Sigmoid colon (tissue), 7 donors: ENCODE data around the gene DCC. TPM values are rescaled to one million over a fixed set of nuclear protein-coding genes. Genes with fewer than 3 reads are reported as not detected.

Source experiments
- DNase-seq: peaks from one replicate; pipeline ENCODE4 v3.0.0-alpha.2; 2019
- H3K27ac ChIP-seq, 4 donors: fragments of 200-600 bp; sonication (generic); one replicate each; pipeline ENCODE4 v1.5.1; 2016 to 2019; ENCODE audit warnings: mild to moderate bottlenecking in 1 of 4
- H3K27me3 ChIP-seq, 3 donors: fragments of 200-600 bp; sonication (generic); one replicate each; pipeline ENCODE4 v1.5.1; 2019; ENCODE audit warnings: mild to moderate bottlenecking in 1 of 3
- H3K36me3 ChIP-seq, 4 donors: fragments of 200-600 bp; sonication (generic); one replicate each; pipeline ENCODE4 v1.5.1; 2016 to 2019
- H3K4me1 ChIP-seq, 4 donors: fragments of 200-600 bp; sonication (generic); one replicate each; pipeline ENCODE4 v1.5.1; 2017 to 2019
- H3K4me3 ChIP-seq, 4 donors: fragments of 200-600 bp; sonication (generic); one replicate each; pipeline ENCODE4 v1.5.1; 2017 to 2019; ENCODE audit warnings: mild to moderate bottlenecking in 2 of 4, moderate library complexity in 1 of 4
- H3K9me3 ChIP-seq, 4 donors: fragments of 200-600 bp in 3 of 4; sonication (generic) in 3 of 4; one replicate each; pipeline versions ENCODE4 v1.5.1 to v1.6.1; 2013 to 2019
- CTCF ChIP-seq, 4 experiments: fragments of 450-650 bp in 3 of 4; fragments of 200-600 bp in 1 of 4; IDR thresholded peaks; one replicate each; pipeline ENCODE4 v1.5.1; 2016 to 2019; ENCODE audit warnings: antibody characterized with exemption in 4 of 4, mild to moderate bottlenecking in 3 of 4, moderate library complexity in 2 of 4
- EP300 ChIP-seq, 4 donors: sonication (generic); formaldehyde crosslinking; IDR thresholded peaks; one replicate each; pipeline ENCODE4 v1.6.1; 2017; ENCODE audit warnings: antibody characterized with exemption in 4 of 4
- POLR2A ChIP-seq, 2 donors: fragments of 450-650 bp; IDR thresholded peaks; one replicate each; pipeline ENCODE4 v1.6.1; 2016; ENCODE audit warnings: antibody characterized with exemption in 2 of 2, mild to moderate bottlenecking in 2 of 2, moderate library complexity in 2 of 2
- POLR2AphosphoS5 ChIP-seq, 4 donors: sonication (generic); formaldehyde crosslinking; IDR thresholded peaks; one replicate each; pipeline ENCODE4 v1.6.1; 2017; ENCODE audit warnings: antibody characterized with exemption in 4 of 4
- WGBS, 2 donors: extraction: QIAGEN DNeasy Blood & Tissue Kit; methylation state at CpG; one replicate each; pipeline ENCODE4 v1.1.7; 2013; 5-methylcytosine and 5-hydroxymethylcytosine counted together
- intact Hi-C: fragments of 100-400 bp; cut with DNase I; formaldehyde crosslinking; loops from one replicate; pipeline ENCODE4 v1.15.1; 2023
- polyA plus RNA-seq, 3 donors: library from polyadenylated mRNA; stranded (reverse); fragments of 200-250 nt; gene quantifications; one replicate each; pipeline ENCODE4 v1.2.3, GENCODE V29; 2013
- total RNA-seq, 4 donors: library from RNA; depleted of rRNA; stranded (reverse); fragments of >200 nt; gene quantifications; one replicate each; pipeline ENCODE4 v1.1.0, GENCODE V29; 2016
- donor health status: healthy with polysubstance abuse.
- donor health status: Bipolar disorder and iron deficiency.
- donor health status: healthy.

DCC gene
- total and polyA plus RNA-seq, 7 donors, result 0.04 to 0.83 (median 0.36) TPM; not detected in 2

GRCh38 chr18:52813635-52814416 is 473.8 kb downstream of the DCC start:
- H3K4me3 ChIP-seq, result no peak overlapping the region
- TF ChIP-seq POLR2A (IDR thresholded peaks at IDR 0.05) (no peak), POLR2AphosphoS5 (IDR thresholded peaks at IDR 0.05) (no peak)
- 58 to 64% methylated on average over 1 of the region's 1 CpG for WGBS, 2 donors
- H3K4me1 ChIP-seq, result no peaks in the 10 kb centered on the region
- H3K27me3 ChIP-seq, result no peaks in the 10 kb centered on the region
- H3K9me3 ChIP-seq, result no peaks in the 10 kb centered on the region
- H3K27ac ChIP-seq, result no peak overlapping the region
- intact Hi-C loops, result no loop called here
- no peaks in the 10 kb centered on the region for H3K36me3 ChIP-seq
- no peak for DNase-seq

- no peak overlapping the region for H3K4me3 ChIP-seq
- H3K27me3 ChIP-seq, result no peaks in the 10 kb centered on the region
- 53 to 63% methylated on average over 2 of the region's 2 CpGs for WGBS, 2 donors
- no peaks in the 10 kb centered on the region for H3K36me3 ChIP-seq
- no peaks in the 10 kb centered on the region for H3K9me3 ChIP-seq
- intact Hi-C loops, result no loop called here
- no peak for DNase-seq
- H3K27ac ChIP-seq, result no peak overlapping the region
- no peaks in the 10 kb centered on the region for H3K4me1 ChIP-seq
- TF ChIP-seq CTCF (IDR thresholded peaks at IDR 0.05) (no peak), POLR2AphosphoS5 (IDR thresholded peaks at IDR 0.05) (no peak), POLR2A (IDR thresholded peaks at IDR 0.05) (no peak), EP300 (IDR thresholded peaks at IDR 0.05) (no peak)
Measured at GRCh38 chr18:52815651-52816050, 475.7 kb downstream of the DCC start.

- TF ChIP-seq EP300 (IDR thresholded peaks at IDR 0.05) (no peak), POLR2A (IDR thresholded peaks at IDR 0.05) (no peak), POLR2AphosphoS5 (IDR thresholded peaks at IDR 0.05) (no peak), CTCF (IDR thresholded peaks at IDR 0.05) (no peak)
- no peaks in the 10 kb centered on the region for H3K27me3 ChIP-seq
- no peak overlapping the region for H3K4me3 ChIP-seq
- no peaks in the 10 kb centered on the region for H3K4me1 ChIP-seq
- WGBS, 2 donors, result 54 to 65% methylated on average over 4 of the region's 4 CpGs
- H3K27ac ChIP-seq, result no peak overlapping the region
- intact Hi-C loops, result no loop called here
- no peak for DNase-seq
- H3K36me3 ChIP-seq, result no peaks in the 10 kb centered on the region
- H3K9me3 ChIP-seq, result no peaks in the 10 kb centered on the region
Measured at GRCh38 chr18:52816121-52816520, 476.1 kb downstream of the DCC start.

- no peak overlapping the region for H3K4me3 ChIP-seq
- WGBS, 2 donors, result 79 to 92% methylated on average over 1 of the region's 1 CpG
- no peaks in the 10 kb centered on the region for H3K27me3 ChIP-seq
- H3K9me3 ChIP-seq, result no peaks in the 10 kb centered on the region
- no peak for DNase-seq
- TF ChIP-seq CTCF (IDR thresholded peaks at IDR 0.05) (no peak), EP300 (IDR thresholded peaks at IDR 0.05) (no peak), POLR2A (IDR thresholded peaks at IDR 0.05) (no peak), POLR2AphosphoS5 (IDR thresholded peaks at IDR 0.05) (no peak)
- intact Hi-C loops, result no loop called here
- H3K27ac ChIP-seq, result peak overlapping the region in 1 of 4 donors; percentile 8
- H3K4me1 ChIP-seq, result peaks cover 0 to 26% (median 24%) of the 10 kb centered on the region in 4 donors
- H3K36me3 ChIP-seq, result no peaks in the 10 kb centered on the region
Measured at GRCh38 chr18:52822160-52822559, 482.2 kb downstream of the DCC start.

GRCh38 chr18:52824126-52824525 is 484.1 kb downstream of the DCC start:
- Histone ChIP-seq H3K27me3 (no peaks in the 10 kb centered on the region), H3K9me3 (no peaks in the 10 kb centered on the region), H3K27ac (peak overlapping the region in 3 of 4 donors; percentile 3 to 40 (median 5)), H3K4me3 (no peak overlapping the region), H3K4me1 (peaks cover 0 to 26% (median 24%) of the 10 kb centered on the region in 4 donors), H3K36me3 (no peaks in the 10 kb centered on the region)
- intact Hi-C loops, result no loop called here
- 76 to 83% methylated on average over 3 of the region's 3 CpGs for WGBS, 2 donors
- DNase-seq, result no peak
- no peak for TF ChIP-seq EP300 (IDR thresholded peaks at IDR 0.05)
- no peak for TF ChIP-seq CTCF (IDR thresholded peaks at IDR 0.05)
- no peak for TF ChIP-seq POLR2AphosphoS5 (IDR thresholded peaks at IDR 0.05)
- TF ChIP-seq POLR2A (IDR thresholded peaks at IDR 0.05), result no peak
